ENCODE data around the gene CHAD.

- no peak for TF ChIP-seq POLR2A (IDR thresholded peaks at IDR 0.05)
- no peak for TF ChIP-seq CTCF (IDR thresholded peaks at IDR 0.05)
These were observed 22.8 kb upstream of the CHAD start for GRCh38 chr17:50491505-50491904.

All from body of pancreas (tissue), 4 donors.